Measurements from ENCODE around the gene CDYL.

CDYL gene

GRCh38 chr6:4939241-4939640 lies 163.0 kb downstream of the CDYL start:
- DNase-seq, result no peak

GRCh38 chr6:4940416-4940815 lies 164.2 kb downstream of the CDYL start:
- no peak for DNase-seq

GRCh38 chr6:4941782-4942672 lies 165.8 kb downstream of the CDYL start:
- peak; percentile 97 for DNase-seq

- no peak for DNase-seq
Measured at GRCh38 chr6:4942673-4943009, 166.4 kb downstream of the CDYL start.

- DNase-seq, result no peak
Measured at GRCh38 chr6:4943716-4944115, 167.5 kb downstream of the CDYL start.

- DNase-seq, result no peak
Measured at GRCh38 chr6:4944325-4944724, 168.1 kb downstream of the CDYL start.

- DNase-seq, result no peak
Measured at GRCh38 chr6:4946521-4946920, 170.3 kb downstream of the CDYL start.

GRCh38 chr6:4947716-4948115 lies 171.5 kb downstream of the CDYL start:
- DNase-seq, result no peak

GRCh38 chr6:4948781-4949450 lies 172.7 kb downstream of the CDYL start:
- no peak for DNase-seq

- DNase-seq, result no peak
Measured at GRCh38 chr6:4950076-4950475, 173.9 kb downstream of the CDYL start.

- DNase-seq, result no peak
Measured at GRCh38 chr6:4950836-4951533, 174.8 kb downstream of the CDYL start.

- DNase-seq, result no peak
Measured at GRCh38 chr6:4953440-4953839, 177.2 kb downstream of the CDYL start.

- DNase-seq, result no peak
Measured at GRCh38 chr6:4956625-4957024, 180.4 kb downstream of the CDYL start.

GRCh38 chr6:4957521-4958231 lies 181.5 kb downstream of the CDYL start:
- DNase-seq, result peak; percentile 27

- DNase-seq, result no peak
Measured at GRCh38 chr6:4958624-4959023, 182.4 kb downstream of the CDYL start.

GRCh38 chr6:4961322-4962168 lies 185.3 kb downstream of the CDYL start:
- DNase-seq, result no peak

- peak; percentile 40 for DNase-seq
Measured at GRCh38 chr6:4962905-4963304, 186.7 kb downstream of the CDYL start.

GRCh38 chr6:4964675-4965561 lies 188.7 kb downstream of the CDYL start:
- no peak for DNase-seq

- no peak for DNase-seq
Measured at GRCh38 chr6:4965562-4966389, 189.6 kb downstream of the CDYL start.
